K562 (cell line): ENCODE data around the gene NRCAM. TPM values are rescaled to one million over a fixed set of nuclear protein-coding genes. Genes with fewer than 3 reads are reported as not detected.
A peak's percentile ranks its signal among the peaks of the same experiment; 100 is the strongest.

ENCODE experiments used
- ATAC-seq: fragments of 200-7000 bp; cut with Tn5 transposase; 3 replicates; pipeline ENCODE4 v1.9.1; 2020; ENCODE audit warnings: moderate library complexity
- BruUV-seq: library from RNA; stranded (reverse); fragments of 400-500 nt; replicated peaks from 2 replicates; lab custom pipeline; 2021; lab: Mats Ljungman, UMichigan
- CTCF ChIA-PET: fragments of 300-600 bp; formaldehyde crosslinking; extraction: SDS; loops from one replicate; lab custom pipeline; 2021; ENCODE audit warnings: low intra/inter-chr PET ratio; lab: Yijun Ruan, JAX
- POLR2A ChIA-PET: fragments of 300-600, 350-650 bp; sonication (Branson Sonifier 250); formaldehyde crosslinking; extraction: SDS; loops from one replicate; lab custom pipeline; 2021; ENCODE audit warnings: antibody characterized with exemption, inconsistent platforms; lab: Yijun Ruan, JAX
- DNase-seq, 4 experiments: peaks; one replicate each; pipeline versions ENCODE4 v3.0.0 to v3.0.0-alpha.2; 2011 to 2018; ENCODE audit warnings: low spot score in 3 of 4, mixed read lengths in 3 of 4; ENCODE audit errors: extremely low read depth in 1 of 4
- FAIRE-seq: peaks from 2 replicates; lab custom pipeline; 2011; peaks lifted over from hg19 to GRCh38; lab: Jason Lieb, UNC
- H2AFZ ChIP-seq: 2 replicates; pipeline ENCODE4 v1.6.0; 2011; ENCODE audit warnings: low read depth, low read length, control low read depth, inconsistent platforms
- H3K27ac ChIP-seq: fragments of 200-600 bp; 3 replicates; pipeline ENCODE4 v1.8.0; 2011; ENCODE audit warnings: low read depth, mild to moderate bottlenecking, control low read depth, inconsistent platforms, low read length, moderate library complexity, mixed read lengths; ENCODE audit errors: extremely low read depth
- H3K27me3 ChIP-seq, 2 experiments: fragments of 300-600 bp in 1 of 2; 2 replicates in 1 of 2; 3 replicates in 1 of 2; pipeline versions ENCODE4 v1.6.0 to v1.8.0; 2011; ENCODE audit warnings: inconsistent platforms in 2 of 2, low read length in 2 of 2, mild to moderate bottlenecking in 1 of 2, mixed read lengths in 1 of 2, moderate library complexity in 1 of 2; ENCODE audit not compliant: control insufficient read depth in 2 of 2, insufficient read depth in 2 of 2
- H3K36me3 ChIP-seq: fragments of 300-600 bp; 3 replicates; pipeline ENCODE4 v1.8.0; 2011; ENCODE audit warnings: mild to moderate bottlenecking, low read length, inconsistent platforms; ENCODE audit not compliant: control insufficient read depth, insufficient read depth
- H3K4me1 ChIP-seq, 2 experiments: fragments of 200-600 bp in 1 of 2; replicated peaks in 1 of 2; 2 replicates in 1 of 2; 3 replicates in 1 of 2; pipeline versions ENCODE4 v1.5.1 to v1.8.0; 2011; ENCODE audit warnings: inconsistent platforms in 2 of 2, low read length in 2 of 2, mild to moderate bottlenecking in 1 of 2, mixed read lengths in 1 of 2, moderate library complexity in 1 of 2; ENCODE audit not compliant: control insufficient read depth in 2 of 2, insufficient read depth in 2 of 2
- H3K4me2 ChIP-seq: 2 replicates; pipeline ENCODE4 v1.6.1; 2011; ENCODE audit warnings: low read length, control low read depth, inconsistent platforms, mixed read lengths; ENCODE audit not compliant: insufficient read depth
- H3K4me3 ChIP-seq: fragments of 200-600 bp; sonication (generic), shearing (Covaris generic); 2 replicates; pipeline ENCODE4 v1.5.1; 2016; ENCODE audit warnings: control low read depth, inconsistent platforms
- H3K79me2 ChIP-seq: fragments of 200-600 bp; 3 replicates; pipeline ENCODE4 v1.8.0; 2011; ENCODE audit warnings: low read length, inconsistent platforms; ENCODE audit not compliant: control insufficient read depth, insufficient read depth
- H3K9ac ChIP-seq, 2 experiments: 2 replicates each; pipeline versions ENCODE4 v1.6.0 to v1.6.1; 2011; ENCODE audit warnings: low read depth in 2 of 2, low read length in 2 of 2, control low read depth in 1 of 2, inconsistent platforms in 1 of 2, mild to moderate bottlenecking in 1 of 2, mixed read lengths in 1 of 2; ENCODE audit not compliant: insufficient read depth in 1 of 2
- H3K9me1 ChIP-seq: one replicate; pipeline ENCODE4 v1.6.0; 2011; ENCODE audit warnings: inconsistent platforms, mild to moderate bottlenecking, low read length, moderate library complexity; ENCODE audit not compliant: control insufficient read depth, insufficient read depth
- H3K9me3 ChIP-seq: replicated peaks from 2 replicates; pipeline ENCODE4 v1.5.1; 2011; ENCODE audit warnings: low read depth, low read length, inconsistent platforms; ENCODE audit not compliant: control insufficient read depth, insufficient read depth
- H4K20me1 ChIP-seq: replicated peaks from 2 replicates; pipeline ENCODE4 v1.6.1; 2011; ENCODE audit warnings: low read length, inconsistent platforms, mixed read lengths; ENCODE audit not compliant: control insufficient read depth, insufficient read depth
- BRD9 ChIP-seq: fragments of 450-650 bp; IDR thresholded peaks from 2 replicates; pipeline ENCODE4 v1.6.1; 2018; ENCODE audit warnings: low read depth; ENCODE audit not compliant: partially characterized antibody
- HNRNPH1 ChIP-seq: fragments of 200-400 bp; formaldehyde crosslinking; optimal IDR thresholded peaks from 2 replicates; pipeline ENCODE3; 2017; ENCODE audit warnings: low read depth, mild to moderate bottlenecking, low read length, moderate library complexity
- KDM1A ChIP-seq, 2 experiments: fragments of 450-650 bp; IDR thresholded peaks; 2 replicates each; pipeline ENCODE4 v1.6.1; 2016; ENCODE audit warnings: mild to moderate bottlenecking in 2 of 2
- SMARCA5 ChIP-seq: fragments of 450-650 bp; IDR thresholded peaks from 2 replicates; pipeline ENCODE4 v1.6.1; 2016
- SRSF7 ChIP-seq: fragments of 200-400 bp; formaldehyde crosslinking; optimal IDR thresholded peaks from 2 replicates; pipeline ENCODE3; 2017; ENCODE audit warnings: mild to moderate bottlenecking, low read depth, low read length
- ZNF274 ChIP-seq: IDR thresholded peaks from 2 replicates; pipeline ENCODE4 v1.6.1; 2011; ENCODE audit warnings: low read depth, mild to moderate bottlenecking, low read length, moderate library complexity, borderline replicate concordance
- ZNF436 ChIP-seq: fragments of 250-450, 450-650 bp; sonication (Bioruptor Pico); formaldehyde crosslinking; IDR thresholded peaks from 2 replicates; pipeline ENCODE4 v1.7.0; 2020; ENCODE audit warnings: mild to moderate bottlenecking
- ZNF77 ChIP-seq: fragments of 250-450 bp; sonication (Bioruptor Pico); IDR thresholded peaks from 2 replicates; pipeline ENCODE4 v1.5.0; 2020
- WGBS: fragments of 100-300 bp; shearing (Covaris generic); methylation state at CpG from one replicate; pipeline ENCODE4 v1.1.6; 2016; ENCODE audit warnings: low coverage, mixed read lengths; ENCODE audit not compliant: insufficient coverage; ENCODE audit errors: missing lambda C conversion rate; 5-methylcytosine and 5-hydroxymethylcytosine counted together
- in situ Hi-C: fragments of 300-500 bp; cut with MboI; formaldehyde crosslinking; loops from 4 replicates; pipeline ENCODE4 v1.15.0; 2018; ENCODE audit warnings: inconsistent platforms, mixed read lengths
- intact Hi-C: fragments of 100-400 bp; cut with micrococcal nuclease; formaldehyde crosslinking; loops from 2 replicates; pipeline ENCODE4 v1.14.2; 2022
- polyA plus RNA-seq, 8 experiments: library from polyadenylated mRNA; depleted of rRNA in 4 of 8; stranded (reverse) in 5 of 8; unstranded in 3 of 8; fragments of >200 nt; fragmentation: Nextera tagmentation in 2 of 8; fragmentation: Illumina TruSeq in 1 of 8; extraction: Ambion mirVana in 2 of 8; extraction: Trizol in 1 of 8; gene quantifications; 2 replicates each; pipeline versions ENCODE4 v1.2.1 to v1.2.3, GENCODE V29; 2011 to 2014; ENCODE audit warnings: inconsistent platforms in 1 of 8, missing spikeins in 1 of 8
- total RNA-seq, 7 experiments: library from RNA; depleted of rRNA in 6 of 7; stranded (reverse); fragments of >200 nt in 6 of 7; fragmentation: Illumina TruSeq in 2 of 7; extraction: Trizol in 2 of 7; gene quantifications; 2 replicates each; pipeline versions ENCODE4 v1.2.1 to v1.2.3, GENCODE V29; 2011 to 2021; ENCODE audit warnings: low replicate concordance in 1 of 7
- TF ChIP-seq, protein P1 (sequence below): fragments of 250-450 bp; sonication (Bioruptor Pico); IDR thresholded peaks from 2 replicates; pipeline ENCODE4 v1.4.0; 2020; ENCODE audit warnings: mild to moderate bottlenecking, moderate library complexity
- TF ChIP-seq, protein P2 (sequence below): sonication (generic); formaldehyde crosslinking; IDR thresholded peaks from 2 replicates; pipeline ENCODE4 v1.8.0; 2023; ENCODE audit warnings: mild to moderate bottlenecking, missing genetic modification reagents

Gene NRCAM
- total and polyA plus RNA-seq, 9 of the 15 experiments (the other 6 are each of a cell fraction or from before 2014, with no cell fraction given), result 0.03 to 0.54 (median 0.12) TPM; not detected in 1

DNA sequence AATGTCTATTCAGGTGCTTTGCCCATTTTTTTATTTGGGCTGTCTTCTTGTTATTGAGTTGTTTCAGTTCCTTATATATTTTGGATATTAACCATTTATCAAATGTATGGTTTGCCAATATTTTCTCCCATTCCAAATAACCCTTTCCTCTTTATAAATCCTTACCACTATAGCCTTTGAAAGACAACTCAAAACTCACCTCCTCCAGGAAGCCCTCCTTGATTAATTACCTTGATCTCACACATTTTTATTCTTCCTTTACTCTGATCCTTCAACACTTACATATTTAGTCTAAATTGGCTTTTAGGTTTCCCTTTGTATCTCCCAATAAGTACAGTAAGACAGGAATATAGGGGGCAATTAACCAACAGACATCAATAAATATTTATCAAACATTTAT, 42.9 kb downstream of the NRCAM start (continued):
- TF ChIP-seq, protein P1, sequence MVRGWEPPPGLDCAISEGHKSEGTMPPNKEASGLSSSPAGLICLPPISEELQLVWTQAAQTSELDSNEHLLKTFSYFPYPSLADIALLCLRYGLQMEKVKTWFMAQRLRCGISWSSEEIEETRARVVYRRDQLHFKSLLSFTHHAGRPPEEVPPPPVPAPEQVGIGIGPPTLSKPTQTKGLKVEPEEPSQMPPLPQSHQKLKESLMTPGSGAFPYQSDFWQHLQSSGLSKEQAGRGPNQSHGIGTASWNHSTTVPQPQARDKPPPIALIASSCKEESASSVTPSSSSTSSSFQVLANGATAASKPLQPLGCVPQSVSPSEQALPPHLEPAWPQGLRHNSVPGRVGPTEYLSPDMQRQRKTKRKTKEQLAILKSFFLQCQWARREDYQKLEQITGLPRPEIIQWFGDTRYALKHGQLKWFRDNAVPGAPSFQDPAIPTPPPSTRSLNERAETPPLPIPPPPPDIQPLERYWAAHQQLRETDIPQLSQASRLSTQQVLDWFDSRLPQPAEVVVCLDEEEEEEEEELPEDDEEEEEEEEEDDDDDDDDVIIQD (CRISPR knock-in tag), result no peak
- TF ChIP-seq KDM1A (IDR thresholded peaks at IDR 0.05) (peak; percentile 48 to 50; a peak in 3 of 4 replicates), ZNF77 (CRISPR knock-in tag) (no peak), ZNF436 (CRISPR knock-in tag) (peak; percentile 85), HNRNPH1 (no peak), SMARCA5 (peak; percentile 72; the same call in 1 of the 2 replicates), ZNF274 (no peak)
- TF ChIP-seq, protein P2, sequence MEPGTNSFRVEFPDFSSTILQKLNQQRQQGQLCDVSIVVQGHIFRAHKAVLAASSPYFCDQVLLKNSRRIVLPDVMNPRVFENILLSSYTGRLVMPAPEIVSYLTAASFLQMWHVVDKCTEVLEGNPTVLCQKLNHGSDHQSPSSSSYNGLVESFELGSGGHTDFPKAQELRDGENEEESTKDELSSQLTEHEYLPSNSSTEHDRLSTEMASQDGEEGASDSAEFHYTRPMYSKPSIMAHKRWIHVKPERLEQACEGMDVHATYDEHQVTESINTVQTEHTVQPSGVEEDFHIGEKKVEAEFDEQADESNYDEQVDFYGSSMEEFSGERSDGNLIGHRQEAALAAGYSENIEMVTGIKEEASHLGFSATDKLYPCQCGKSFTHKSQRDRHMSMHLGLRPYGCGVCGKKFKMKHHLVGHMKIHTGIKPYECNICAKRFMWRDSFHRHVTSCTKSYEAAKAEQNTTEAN, result no peak

DNA sequence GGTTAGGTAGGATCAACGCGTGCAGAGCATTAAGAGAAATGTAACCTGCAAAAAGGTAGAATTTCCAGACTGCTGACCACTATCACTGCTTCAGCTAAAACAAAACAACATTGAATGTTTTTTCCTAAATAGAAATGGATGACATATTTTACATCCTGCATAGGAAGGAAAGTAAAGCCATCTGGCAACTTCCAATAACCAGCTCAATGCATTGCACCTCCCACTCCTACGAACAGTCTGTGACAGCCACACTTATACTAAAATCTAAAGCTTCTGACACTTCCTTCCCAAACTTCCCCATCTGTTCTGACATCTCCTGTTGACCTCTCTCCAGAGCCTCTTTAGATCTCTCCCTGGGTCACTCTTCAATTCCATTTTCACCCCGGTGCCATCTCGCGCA, 47.1 kb downstream of the NRCAM start:
- Histone ChIP-seq H2AFZ (no peak overlapping the region), H3K9ac (no peak overlapping the region), H3K9me1 (no peaks in the 10 kb centered on the region), H3K4me1 (no peaks in the 10 kb centered on the region), H3K27ac (no peak overlapping the region), H4K20me1 (no peaks in the 10 kb centered on the region), H3K79me2 (no peaks in the 10 kb centered on the region), H3K9me3 (no peaks in the 10 kb centered on the region), H3K36me3 (no peaks in the 10 kb centered on the region), H3K4me3 (no peak overlapping the region), H3K4me2 (no peak overlapping the region), H3K27me3 (peaks cover 28 to 32% of the 10 kb centered on the region in 2 experiments)
- in situ Hi-C loops (no loop called here), intact Hi-C loops (no loop called here)
- no peak for ATAC-seq
- ChIA-PET CTCF (no interaction called here), POLR2A (interaction anchor here (0.6 kb wide), 2 partner anchors 14 to 224 kb away, joined by 3 read pairs; no protein-coding TSS in a partner anchor)
- FAIRE-seq, result no peak
- under 1% methylated on average over 6 of the region's 6 CpGs for WGBS
- TF ChIP-seq BRD9 (no peak), SRSF7 (no peak)
- BruUV-seq, result no TSS peak
- no peak for DNase-seq
